NCI-H82 treated with DMSO at 0.1 percent for 48 hours (cell line): ENCODE results near the gene ANO10.

ENCODE experiments used
- DNase-seq: peaks from one replicate; lab custom pipeline; 2025; ENCODE audit not compliant: unreplicated experiment; lab: John Stamatoyannopoulos, UW

ANO10 gene

GRCh38 chr3:43353923-43354670, 267.7 kb downstream of the ANO10 start:
- no peak for DNase-seq

GRCh38 chr3:43353393-43353792, 268.4 kb downstream of the ANO10 start:
- DNase-seq, result no peak

DNA sequence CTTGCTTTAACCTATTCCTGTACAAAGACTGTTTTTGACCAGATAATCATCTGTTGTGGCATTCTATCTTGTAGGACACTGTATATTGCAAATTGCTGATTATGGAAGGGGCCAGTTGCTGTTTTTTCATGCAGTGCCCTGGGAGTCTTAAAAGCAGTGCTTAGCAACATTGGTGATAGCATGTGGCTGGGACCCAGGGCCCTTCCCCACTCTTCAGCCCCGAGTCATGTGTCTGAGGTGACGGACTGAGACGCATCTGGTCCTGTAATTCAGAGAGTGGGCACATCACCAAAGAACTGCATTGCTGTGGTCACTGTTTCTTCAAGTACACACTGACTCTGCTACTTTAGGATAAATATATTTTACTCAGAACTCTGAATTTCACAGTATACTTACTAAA, 272.1 kb downstream of the ANO10 start:
- DNase-seq, result no peak

DNA sequence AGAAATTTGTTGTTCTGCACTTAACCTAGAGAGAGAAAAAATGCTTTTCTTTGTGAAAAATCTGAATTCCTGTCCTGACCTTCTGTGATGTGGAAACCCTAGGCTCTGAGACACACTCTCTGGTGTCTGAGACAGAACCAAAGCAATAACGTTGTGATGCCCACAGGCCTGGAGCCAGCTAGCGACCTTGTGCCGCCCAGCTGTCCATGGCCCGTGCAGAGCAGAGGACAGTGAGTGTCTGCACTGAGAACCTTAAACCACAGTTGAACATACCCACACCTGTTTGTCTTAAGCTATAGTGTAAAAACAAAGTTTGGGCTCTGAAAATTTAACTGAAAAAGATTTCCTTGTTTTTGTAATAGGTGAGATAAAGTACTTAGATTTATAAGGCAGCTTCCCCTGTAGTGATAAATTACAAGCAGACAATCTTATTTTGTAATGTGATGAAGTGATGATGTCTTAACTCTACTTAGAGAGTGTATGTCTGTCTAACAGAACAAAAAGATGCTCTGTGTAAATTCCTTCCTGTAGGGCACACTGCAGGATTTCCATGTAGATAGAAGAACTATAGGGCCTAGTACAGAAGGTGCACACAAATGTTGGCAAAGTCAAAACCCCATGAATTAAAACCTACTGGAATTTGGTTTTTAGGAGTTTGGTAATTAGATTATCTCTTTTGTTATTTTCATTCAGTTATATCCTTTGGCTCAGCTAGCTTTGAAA, 272.8 kb downstream of the ANO10 start:
- no peak for DNase-seq

DNA sequence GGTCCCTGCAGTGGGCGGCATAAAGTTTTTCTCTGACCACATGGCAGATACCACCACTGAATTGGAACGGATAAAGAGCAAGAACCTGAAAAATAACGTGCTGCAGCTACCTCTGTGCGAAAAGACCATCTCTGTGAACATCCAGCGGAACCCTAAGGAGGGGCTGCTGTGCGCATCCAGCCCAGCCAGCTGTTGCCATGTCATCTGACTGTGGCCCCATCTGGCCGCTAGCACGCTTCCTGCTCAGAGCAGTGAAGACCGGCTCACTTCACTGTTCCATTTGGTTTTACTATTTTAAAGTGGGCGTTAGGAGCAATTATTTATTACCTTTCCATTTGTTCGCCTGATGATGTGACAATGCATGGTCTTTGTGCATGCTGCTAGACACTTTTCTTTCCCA, 273.5 kb downstream of the ANO10 start:
- DNase-seq, result no peak

DNA sequence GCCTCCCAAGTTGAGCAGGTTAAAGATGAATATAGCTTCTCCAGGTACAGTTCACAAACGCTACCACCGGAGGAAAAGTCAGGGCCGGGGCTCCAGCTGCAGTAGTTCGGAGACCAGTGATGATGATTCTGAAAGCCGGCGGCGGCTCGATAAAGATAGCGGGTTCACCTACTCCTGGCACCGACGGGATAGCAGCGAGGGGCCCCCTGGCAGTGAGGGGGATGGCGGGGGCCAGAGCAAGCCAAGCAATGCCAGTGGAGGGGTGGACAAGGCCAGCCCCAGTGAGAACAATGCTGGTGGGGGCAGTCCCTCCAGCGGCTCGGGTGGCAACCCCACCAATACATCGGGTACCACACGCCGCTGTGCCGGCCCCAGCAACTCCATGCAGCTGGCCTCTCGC, 274.0 kb downstream of the ANO10 start:
- DNase-seq, result no peak

GRCh38 chr3:43346978-43347749, 274.6 kb downstream of the ANO10 start:
- DNase-seq, result no peak

DNA sequence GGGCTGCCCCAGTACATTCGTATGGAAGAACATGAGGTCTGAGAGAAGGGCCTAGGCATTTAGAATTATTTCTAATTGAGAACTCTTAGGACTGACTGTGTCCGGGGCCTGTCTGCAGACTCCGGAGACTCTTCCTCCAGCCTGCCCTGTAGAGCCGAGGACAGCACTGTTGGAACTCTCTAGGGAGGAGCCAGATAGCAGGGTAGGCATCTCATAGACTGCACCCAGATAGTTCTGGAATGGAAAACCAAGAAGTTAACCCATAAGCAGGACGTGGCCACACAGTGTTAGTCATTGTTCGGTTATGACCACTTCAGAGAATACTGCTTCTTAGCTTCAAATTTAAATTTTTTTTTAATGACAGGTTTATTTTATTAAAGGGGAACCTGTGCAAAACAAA, 275.9 kb downstream of the ANO10 start:
- no peak for DNase-seq

- DNase-seq, result no peak
These were observed 276.6 kb downstream of the ANO10 start for GRCh38 chr3:43345246-43345645.

GRCh38 chr3:43344520-43344919, 277.3 kb downstream of the ANO10 start:
- DNase-seq, result no peak

GRCh38 chr3:43343815-43344214, 278.0 kb downstream of the ANO10 start:
- DNase-seq, result no peak

DNA sequence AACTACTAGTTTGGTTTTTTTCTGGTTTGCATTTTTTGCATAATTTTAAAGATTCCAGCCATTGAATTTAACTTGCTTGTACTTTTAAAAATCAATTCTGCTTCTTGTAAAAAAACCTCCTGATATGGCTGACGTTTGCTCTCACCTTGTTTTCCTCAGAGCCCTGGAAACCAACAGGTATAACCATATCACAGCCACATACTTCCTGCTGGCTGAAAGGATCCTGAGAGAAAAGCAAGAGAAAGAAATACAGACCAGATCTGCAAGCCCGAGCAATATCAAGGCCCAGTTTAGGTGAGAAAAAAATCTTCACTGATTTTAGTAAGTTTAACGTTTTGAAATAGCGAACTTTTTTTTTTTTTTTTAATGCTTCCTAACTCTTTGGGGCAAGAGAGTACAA, 278.6 kb downstream of the ANO10 start:
- no peak for DNase-seq

DNA sequence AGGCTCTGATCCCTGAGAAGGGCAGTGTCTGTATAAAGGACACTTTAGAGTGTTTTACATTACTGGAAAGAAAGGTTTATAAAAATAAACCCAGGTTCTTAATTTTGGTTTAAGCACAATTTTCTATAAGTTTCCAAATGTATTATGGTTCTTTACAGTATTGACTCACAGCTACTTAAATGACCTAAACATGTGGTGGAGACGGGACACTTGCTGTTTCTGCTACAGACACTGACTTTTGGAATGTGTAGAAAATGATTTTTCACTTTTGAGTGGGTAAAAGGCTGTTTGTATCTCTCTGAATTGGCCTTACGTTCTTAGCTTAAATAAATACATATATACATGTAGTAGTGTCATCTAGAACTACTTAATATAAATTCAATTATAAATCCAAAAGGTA, 280.0 kb downstream of the ANO10 start:
- no peak for DNase-seq

- no peak for DNase-seq
These were observed 281.4 kb downstream of the ANO10 start for GRCh38 chr3:43340403-43340802.

DNA sequence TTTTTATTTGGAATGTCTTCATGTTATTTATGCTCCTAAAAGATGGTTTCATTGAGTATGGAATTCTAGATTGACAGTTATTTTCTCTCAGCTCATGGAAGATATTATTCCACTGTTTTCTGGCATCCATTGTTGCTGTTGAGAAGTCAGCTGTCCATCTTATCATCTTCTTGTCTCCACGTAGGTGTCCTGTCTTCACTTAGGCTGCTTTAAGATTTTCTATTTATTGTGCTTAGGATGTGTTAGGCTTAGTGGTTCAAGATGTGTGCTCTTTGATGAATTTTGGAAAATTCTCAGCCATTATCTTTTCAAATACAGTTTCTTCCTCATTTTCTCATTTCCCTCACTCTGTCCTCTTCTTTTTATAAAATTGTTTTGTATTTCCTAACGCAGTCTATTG, 283.5 kb downstream of the ANO10 start:
- no peak for DNase-seq

DNA sequence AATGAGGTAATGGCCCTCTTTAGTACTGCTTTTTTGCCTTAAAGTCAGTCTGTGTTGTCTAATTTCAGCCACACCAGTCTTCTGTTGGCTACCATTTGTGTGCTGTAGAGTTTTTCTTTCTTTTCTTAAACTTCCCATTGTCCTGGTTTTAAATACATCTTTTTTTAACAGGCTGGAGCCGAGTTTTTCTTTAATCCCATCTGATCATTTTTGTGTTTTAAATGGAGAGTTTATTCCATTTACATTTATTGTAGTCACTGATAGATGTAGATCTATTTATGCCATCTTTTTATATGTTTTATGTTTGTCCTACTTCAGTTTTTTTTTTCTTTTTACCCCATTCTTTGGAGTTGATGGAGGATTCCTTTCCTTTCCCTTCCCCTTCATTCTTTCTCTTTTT, 286.0 kb downstream of the ANO10 start:
- DNase-seq, result no peak

- DNase-seq, result no peak
These were observed 286.8 kb downstream of the ANO10 start for GRCh38 chr3:43334976-43335375.

- DNase-seq, result no peak
These were observed 290.4 kb downstream of the ANO10 start for GRCh38 chr3:43331381-43331780.

DNA sequence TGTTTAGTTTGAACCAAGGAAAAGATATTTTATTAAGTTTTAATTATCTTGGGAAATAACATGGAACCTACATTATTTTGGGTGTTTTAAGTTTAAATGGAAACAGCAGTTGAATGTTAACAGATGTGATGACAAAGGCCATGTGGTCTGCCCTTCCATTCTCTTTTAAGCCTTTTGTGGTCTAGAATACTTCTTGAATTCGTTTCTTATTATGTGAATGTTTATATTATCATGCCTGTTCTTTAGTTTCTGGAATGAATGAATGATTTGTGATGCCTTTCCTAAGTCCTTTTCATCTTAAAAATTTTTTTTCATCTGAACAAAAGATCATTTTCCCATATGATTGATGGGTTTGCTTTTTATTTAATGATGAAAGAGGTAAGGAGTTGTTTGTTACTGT, 290.8 kb downstream of the ANO10 start:
- DNase-seq, result no peak

DNA sequence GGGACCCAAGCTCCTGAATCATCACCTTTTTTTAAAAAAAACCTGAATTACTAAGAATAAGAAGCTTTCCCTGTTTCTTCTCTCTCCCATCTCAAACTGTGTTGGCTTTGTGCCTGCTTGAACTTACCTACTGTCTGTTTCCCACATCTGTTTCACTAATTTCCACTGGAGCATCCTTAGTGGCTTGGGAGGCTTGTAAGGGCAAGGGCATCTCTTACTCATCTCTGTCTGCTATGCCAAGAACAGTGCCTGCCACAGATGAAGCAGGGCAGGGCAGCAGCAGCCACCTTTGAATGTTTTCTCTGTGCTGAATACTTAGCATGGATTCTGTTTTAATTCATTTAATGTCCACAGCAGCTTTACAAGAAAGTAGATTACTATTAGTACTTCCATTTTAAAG, 293.2 kb downstream of the ANO10 start:
- DNase-seq, result no peak

DNA sequence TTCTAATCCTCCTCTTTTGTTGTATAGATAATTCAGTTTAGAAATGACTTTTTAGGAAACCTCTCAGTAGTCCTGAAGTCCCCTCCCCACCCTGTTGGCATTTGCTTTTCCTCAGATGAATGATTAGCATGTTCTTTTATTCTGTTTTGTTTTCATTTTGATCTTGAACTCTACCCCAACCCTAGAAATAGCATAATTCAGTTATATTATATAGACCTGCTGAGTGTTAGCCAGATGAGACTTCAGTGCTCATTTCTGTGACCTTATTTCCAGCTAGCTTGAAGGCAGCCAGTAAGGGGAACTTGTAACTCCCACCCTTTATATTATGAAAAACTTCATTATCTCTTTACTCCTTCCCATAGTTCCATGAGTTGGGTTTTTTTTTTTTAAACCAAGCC, 294.2 kb downstream of the ANO10 start:
- no peak for DNase-seq
